A673 (cell line): ENCODE results near the gene CABP4.

Experiments used
- CTCF ChIP-seq: fragments of 300-800, 200-600 bp; sonication (generic); conservative IDR thresholded peaks from 2 replicates; pipeline ENCODE4 v1.5.1; 2017; ENCODE audit warnings: low read depth, mild to moderate bottlenecking, antibody characterized with exemption, low read length, moderate library complexity, mixed read lengths
- EZH2 ChIP-seq: fragments of 200-600 bp; sonication (generic); IDR thresholded peaks from 2 replicates; pipeline ENCODE4 v1.6.1; 2017; ENCODE audit warnings: borderline replicate concordance, low read depth, mild to moderate bottlenecking, mixed read lengths, antibody characterized with exemption, low read length; ENCODE audit not compliant: poor library complexity, severe bottlenecking

DNA sequence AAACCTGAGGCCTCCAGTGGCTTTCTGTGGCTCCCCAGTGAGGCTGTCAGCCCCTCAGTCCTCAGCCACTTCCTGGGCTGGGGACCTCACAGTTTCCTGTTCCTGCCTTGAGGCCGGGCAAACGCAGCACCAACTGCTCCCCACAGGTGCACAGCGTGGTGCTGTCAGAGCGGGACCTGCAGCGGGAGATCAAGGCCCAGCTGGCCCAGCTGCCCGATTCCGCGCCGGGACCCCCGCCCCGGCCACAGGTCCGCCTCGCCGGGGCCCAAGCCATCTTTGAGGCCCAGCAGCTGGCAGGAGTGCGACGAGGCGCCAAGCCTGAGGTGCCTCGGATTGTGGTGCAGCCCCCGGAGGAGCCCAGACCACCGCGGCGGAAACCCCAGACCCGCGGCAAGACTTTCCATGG lies 45.9 kb upstream of the CABP4 start:
- no peak for TF ChIP-seq CTCF
- TF ChIP-seq EZH2, result no peak
